HepG2 (cell line): ENCODE data around the gene EHBP1. TPM values are rescaled to one million over a fixed set of nuclear protein-coding genes. Genes with fewer than 3 reads are reported as not detected.

Experiments used
- DMAP1 ChIP-seq: IDR thresholded peaks from 2 replicates; pipeline ENCODE4 v1.6.1; 2016
- GABPA ChIP-seq, 2 experiments: IDR thresholded peaks; 2 replicates each; pipeline ENCODE4 v1.6.1; 2011 to 2016; ENCODE audit warnings: low read depth in 2 of 2, low read length in 1 of 2, missing biosample characterization in 1 of 2, missing genetic modification characterization in 1 of 2
- HNRNPK ChIP-seq: fragments of 200-400 bp; formaldehyde crosslinking; IDR thresholded peaks from 2 replicates; pipeline ENCODE4 v1.6.1; 2018; ENCODE audit warnings: low read length, low read depth, moderate library complexity, mild to moderate bottlenecking; ENCODE audit not compliant: poor library complexity, severe bottlenecking
- KDM3A ChIP-seq: IDR thresholded peaks from 2 replicates; pipeline ENCODE4 v1.6.1; 2018; ENCODE audit warnings: low read depth, missing compliant biosample characterization
- MED1 ChIP-seq: sonication (generic); formaldehyde crosslinking; IDR thresholded peaks from 2 replicates; pipeline ENCODE4 v1.4.0; 2020; ENCODE audit warnings: missing genetic modification reagents
- SALL1 ChIP-seq: sonication (generic); formaldehyde crosslinking; IDR thresholded peaks from 2 replicates; pipeline ENCODE4 v1.8.0; 2022; ENCODE audit warnings: mild to moderate bottlenecking, missing genetic modification reagents
- SKI ChIP-seq: fragments of 450-650 bp; IDR thresholded peaks from one replicate; pipeline ENCODE4 v1.6.1; 2018; ENCODE audit warnings: mild to moderate bottlenecking; ENCODE audit not compliant: partially characterized antibody
- SRSF9 ChIP-seq: fragments of 200-400 bp; formaldehyde crosslinking; IDR thresholded peaks from 2 replicates; pipeline ENCODE4 v1.6.1; 2018; ENCODE audit warnings: borderline replicate concordance, mild to moderate bottlenecking, low read depth, low read length; ENCODE audit not compliant: insufficient read depth, poor library complexity, severe bottlenecking
- TOPORS ChIP-seq: sonication (generic); formaldehyde crosslinking; IDR thresholded peaks from 2 replicates; pipeline ENCODE4 v1.8.0; 2023; ENCODE audit warnings: mild to moderate bottlenecking, missing genetic modification reagents
- TRIM24 ChIP-seq: sonication (generic); formaldehyde crosslinking; IDR thresholded peaks from 2 replicates; pipeline ENCODE4 v1.8.0; 2022; ENCODE audit warnings: mild to moderate bottlenecking, missing genetic modification reagents
- ZEB1 ChIP-seq: IDR thresholded peaks from 2 replicates; pipeline ENCODE4 v1.6.1; 2012; ENCODE audit warnings: mild to moderate bottlenecking, low read depth, inconsistent platforms; ENCODE audit not compliant: insufficient replicate concordance
- ZFP37 ChIP-seq: sonication (generic); formaldehyde crosslinking; IDR thresholded peaks from 2 replicates; pipeline ENCODE4 v1.4.0; 2020; ENCODE audit warnings: missing genetic modification reagents, borderline replicate concordance
- ZNF124 ChIP-seq: sonication (generic); formaldehyde crosslinking; IDR thresholded peaks from 2 replicates; pipeline ENCODE4 v1.4.0; 2020; ENCODE audit warnings: missing genetic modification reagents
- ZNF280D ChIP-seq: sonication (generic); formaldehyde crosslinking; IDR thresholded peaks from 2 replicates; pipeline ENCODE4 v1.5.1; 2020; ENCODE audit warnings: mild to moderate bottlenecking, missing genetic modification reagents
- ZNF468 ChIP-seq: sonication (generic); formaldehyde crosslinking; IDR thresholded peaks from 2 replicates; pipeline ENCODE4 v1.8.0; 2022; ENCODE audit warnings: mild to moderate bottlenecking, moderate library complexity, missing genetic modification reagents
- ZNF556 ChIP-seq: sonication (generic); formaldehyde crosslinking; IDR thresholded peaks from 2 replicates; pipeline ENCODE4 v1.4.0; 2020; ENCODE audit warnings: mild to moderate bottlenecking, missing genetic modification reagents, borderline replicate concordance
- ZNF563 ChIP-seq: sonication (generic); formaldehyde crosslinking; IDR thresholded peaks from 2 replicates; pipeline ENCODE4 v1.8.0; 2022; ENCODE audit warnings: mild to moderate bottlenecking, moderate library complexity, missing genetic modification reagents
- ZNF766 ChIP-seq: sonication (generic); formaldehyde crosslinking; IDR thresholded peaks from 2 replicates; pipeline ENCODE4 v1.5.0; 2020; ENCODE audit warnings: missing genetic modification reagents, borderline replicate concordance
- ZNF772 ChIP-seq: sonication (generic); formaldehyde crosslinking; IDR thresholded peaks from 2 replicates; pipeline ENCODE4 v1.5.0; 2020; ENCODE audit warnings: mild to moderate bottlenecking, missing genetic modification reagents
- ZSCAN31 ChIP-seq: sonication (generic); formaldehyde crosslinking; IDR thresholded peaks from 2 replicates; pipeline ENCODE4 v1.5.0; 2020; ENCODE audit warnings: low read depth, mild to moderate bottlenecking, missing genetic modification reagents
- polyA plus RNA-seq, 8 experiments: library from polyadenylated mRNA; depleted of rRNA in 3 of 8; stranded (reverse) in 7 of 8; unstranded in 1 of 8; fragments of >200 nt; fragmentation: Illumina TruSeq in 4 of 8; extraction: Trizol in 4 of 8; gene quantifications; 2 replicates each; pipeline versions ENCODE4 v1.2.1 to v1.2.3, GENCODE V29; 2011 to 2016; ENCODE audit warnings: low read depth in 4 of 8, missing spikeins in 1 of 8, mixed read lengths in 1 of 8; ENCODE audit not compliant: insufficient read depth in 1 of 8
- total RNA-seq, 5 experiments: library from RNA; depleted of rRNA; stranded (reverse); fragments of >200 nt; fragmentation: Illumina TruSeq; extraction: Trizol; gene quantifications; 2 replicates each; pipeline ENCODE4 v1.2.3, GENCODE V29; 2016; ENCODE audit warnings: low read depth in 1 of 5
- TF ChIP-seq, protein P1 (sequence below): sonication (generic); formaldehyde crosslinking; IDR thresholded peaks from 2 replicates; pipeline ENCODE4 v1.8.0; 2023; ENCODE audit warnings: mild to moderate bottlenecking, missing genetic modification reagents
- TF ChIP-seq, protein P2 (sequence below): IDR thresholded peaks from 2 replicates; pipeline ENCODE4 v1.6.1; 2016; ENCODE audit warnings: missing compliant biosample characterization, missing genetic modification reagents, borderline replicate concordance

The EHBP1 gene
- total and polyA plus RNA-seq, 2 of the 13 experiments (the other 11 are each of a cell fraction or from before 2014, with no cell fraction given), result 93.5 to 146 TPM

- no peak for TF ChIP-seq DMAP1
- TF ChIP-seq, protein P1, sequence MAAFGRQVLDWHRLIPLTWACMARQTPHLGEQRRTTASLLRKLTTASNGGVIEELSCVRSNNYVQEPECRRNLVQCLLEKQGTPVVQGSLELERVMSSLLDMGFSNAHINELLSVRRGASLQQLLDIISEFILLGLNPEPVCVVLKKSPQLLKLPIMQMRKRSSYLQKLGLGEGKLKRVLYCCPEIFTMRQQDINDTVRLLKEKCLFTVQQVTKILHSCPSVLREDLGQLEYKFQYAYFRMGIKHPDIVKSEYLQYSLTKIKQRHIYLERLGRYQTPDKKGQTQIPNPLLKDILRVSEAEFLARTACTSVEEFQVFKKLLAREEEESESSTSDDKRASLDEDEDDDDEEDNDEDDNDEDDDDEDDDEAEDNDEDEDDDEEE (CRISPR knock-in tag), result no peak
- peak; percentile 50; the same call in 1 of the 2 replicates for TF ChIP-seq TOPORS (CRISPR knock-in tag)
- TF ChIP-seq MED1 (CRISPR knock-in tag), result peak; percentile 90
- peak; percentile 36; the same call in 1 of the 2 replicates for TF ChIP-seq KDM3A (CRISPR knock-in tag)
- peak; percentile 34; the same call in 1 of the 2 replicates for TF ChIP-seq ZNF766 (CRISPR knock-in tag)
- TF ChIP-seq HNRNPK, result peak; percentile 90
- peak; percentile 59 for TF ChIP-seq SALL1 (CRISPR knock-in tag)
- no peak for TF ChIP-seq ZEB1
- TF ChIP-seq ZNF124 (CRISPR knock-in tag), result peak; percentile 74; the same call in 1 of the 2 replicates
- no peak for TF ChIP-seq TRIM24 (CRISPR knock-in tag)
- TF ChIP-seq GABPA (IDR thresholded peaks at IDR 0.05; ENCODE audit: low read depth, low read length), result peak; percentile 30; the same call in 1 of the 2 replicates
- TF ChIP-seq GABPA (CRISPR knock-in tag; IDR thresholded peaks at IDR 0.05; ENCODE audit: low read depth), result peak; percentile 73
- peak; percentile 70; the same call in 1 of the 2 replicates for TF ChIP-seq ZFP37 (CRISPR knock-in tag)
- TF ChIP-seq ZSCAN31 (CRISPR knock-in tag), result no peak; the same call in 1 of the 2 replicates
- TF ChIP-seq ZNF556, result peak; percentile 25; the same call in 1 of the 2 replicates
- peak; percentile 12; the same call in 1 of the 2 replicates for TF ChIP-seq ZNF772
- TF ChIP-seq ZNF280D (CRISPR knock-in tag), result no peak
- TF ChIP-seq, protein P2, sequence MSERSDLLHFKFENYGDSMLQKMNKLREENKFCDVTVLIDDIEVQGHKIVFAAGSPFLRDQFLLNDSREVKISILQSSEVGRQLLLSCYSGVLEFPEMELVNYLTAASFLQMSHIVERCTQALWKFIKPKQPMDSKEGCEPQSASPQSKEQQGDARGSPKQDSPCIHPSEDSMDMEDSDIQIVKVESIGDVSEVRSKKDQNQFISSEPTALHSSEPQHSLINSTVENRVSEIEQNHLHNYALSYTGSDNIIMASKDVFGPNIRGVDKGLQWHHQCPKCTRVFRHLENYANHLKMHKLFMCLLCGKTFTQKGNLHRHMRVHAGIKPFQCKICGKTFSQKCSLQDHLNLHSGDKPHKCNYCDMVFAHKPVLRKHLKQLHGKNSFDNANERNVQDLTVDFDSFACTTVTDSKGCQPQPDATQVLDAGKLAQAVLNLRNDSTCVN (CRISPR knock-in tag), result 0 out of 2 replicates have a peak, but pooled peaks have one; percentile 31
- TF ChIP-seq ZNF563 (CRISPR knock-in tag), result no peak
- TF ChIP-seq SKI, result peak; percentile 62
- TF ChIP-seq SRSF9, result no peak
- TF ChIP-seq ZNF468 (CRISPR knock-in tag), result no peak
Measured at GRCh38 chr2:62705007-62705829, at the start of gene EHBP1 (continued).
